Motor neuron (in vitro differentiated cells): ENCODE measurements around the gene GIPC3. TPM values are rescaled to one million over a fixed set of nuclear protein-coding genes. Genes with fewer than 3 reads are reported as not detected.

ENCODE experiments used
- ATAC-seq, 8 experiments: fragments of 200-7000 bp; cut with Tn5 transposase; replicated peaks in 6 of 8; 2 replicates each; pipeline ENCODE4 v1.8.0; 2021; ENCODE audit warnings: mild to moderate bottlenecking in 8 of 8, moderate library complexity in 8 of 8
- H3K27ac ChIP-seq, 2 donors: fragments of 250-450 bp; sonication (Bioruptor Pico); 2 replicates each; pipeline ENCODE4 v1.9.0; 2021; ENCODE audit warnings: antibody characterized with exemption in 2 of 2, mild to moderate bottlenecking in 2 of 2, moderate library complexity in 1 of 2
- H3K4me1 ChIP-seq, 2 donors: fragments of 250-450 bp; sonication (Bioruptor Pico); replicated peaks in 1 of 2; 2 replicates each; pipeline ENCODE4 v1.6.1; 2021; ENCODE audit warnings: antibody characterized with exemption in 2 of 2, mild to moderate bottlenecking in 2 of 2, moderate library complexity in 1 of 2
- H3K4me3 ChIP-seq, 5 donors: fragments of 250-450 bp; sonication (Bioruptor Pico); 2 replicates each; pipeline ENCODE4 v1.9.0; 2021; ENCODE audit warnings: antibody characterized with exemption in 5 of 5, mild to moderate bottlenecking in 5 of 5, moderate library complexity in 4 of 5
- WGBS, 10 experiments: fragments of 450-650 bp; shearing (Covaris generic); methylation state at CpG; one replicate each; pipeline ENCODE4 v1.0.0; 2022; 5-methylcytosine and 5-hydroxymethylcytosine counted together
- in situ Hi-C, 9 experiments: fragments of 400-800 bp; cut with MboI; loops; one replicate each; pipeline ENCODE4 v1.15.0; 2021; ENCODE audit warnings: low sequenced_read_pairs in 9 of 9, low pct_unique_long_range_greater_than_20kb in 2 of 9; ENCODE audit not compliant: unreplicated experiment in 9 of 9
- total RNA-seq, 8 experiments: library from RNA; unstranded; fragments of 300-600 nt; gene quantifications; 2 replicates each; pipeline versions ENCODE4 v1.2.3 to v1.2.4, GENCODE V29; 2022

Gene GIPC3
- total RNA-seq, 8 experiments from 2014 or later: 0.05 to 0.84 (median 0.14) TPM; not detected in 1

GRCh38 chr19:3605361-3605760 is 20.1 kb downstream of the GIPC3 start:
- Histone ChIP-seq H3K4me3 (no peak overlapping the region), H3K27ac (no peak overlapping the region), H3K4me1 (peaks cover 12 to 15% of the 10 kb centered on the region in 2 donors)
- no peak for ATAC-seq
- in situ Hi-C loops: loop anchor here in 1 of 9 experiments (25.0 kb wide), 1 partner anchor 293 kb away; no protein-coding TSS in a partner anchor
- WGBS, 10 experiments: 60 to 94% (median 67%) methylated on average over 1 to 3 of the region's 3 CpGs; no CpG with 5 or more reads in 5 of the 10 experiments

GRCh38 chr19:3605770-3606169 is 20.5 kb downstream of the GIPC3 start:
- in situ Hi-C loops: loop anchor here in 1 of 9 experiments (25.0 kb wide), 1 partner anchor 293 kb away; no protein-coding TSS in a partner anchor
- peaks cover 12 to 15% of the 10 kb centered on the region in 2 donors for H3K4me1 ChIP-seq
- WGBS, 10 experiments: 60 to 80% (median 65%) methylated on average over 1 to 4 of the region's 5 CpGs; no CpG with 5 or more reads in 6 of the 10 experiments
- H3K27ac ChIP-seq: no peak overlapping the region
- no peak overlapping the region for H3K4me3 ChIP-seq
- no peak for ATAC-seq

DNA sequence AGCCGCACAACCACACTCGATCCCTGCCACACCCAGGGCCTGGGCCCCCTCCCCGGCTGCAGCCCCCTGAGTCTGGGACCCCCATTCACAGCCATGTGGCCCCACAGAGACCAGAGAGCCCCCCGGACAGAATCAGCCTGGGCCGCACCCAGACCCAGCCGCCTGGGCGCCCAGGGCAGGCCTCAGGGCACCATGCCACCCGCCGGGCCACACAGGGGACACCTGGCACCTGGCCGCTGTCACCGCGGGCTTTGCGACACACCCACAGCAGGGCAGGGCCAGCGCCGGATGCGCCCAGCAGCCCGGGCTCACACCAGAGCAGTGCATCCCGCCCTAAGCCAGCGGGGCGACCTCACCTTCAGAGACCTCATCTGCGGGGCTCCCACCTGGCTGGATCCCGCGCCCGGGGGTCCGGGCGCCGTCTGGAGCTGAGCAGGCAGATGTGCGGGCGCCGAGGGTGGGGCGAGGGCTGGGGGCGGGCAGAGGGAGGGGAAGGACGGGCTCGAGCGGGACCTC is 21.0 kb downstream of the GIPC3 start:
- 0% methylated on average over 2 of the region's 35 CpGs; no CpG with 5 or more reads in 9 of the 10 experiments for WGBS, 10 experiments
- Histone ChIP-seq H3K4me1 (peaks cover 12 to 15% of the 10 kb centered on the region in 2 donors), H3K27ac (no peak overlapping the region), H3K4me3 (peak overlapping the region in 1 of 5 donors; percentile 6)
- in situ Hi-C loops: loop anchor here in 1 of 9 experiments (25.0 kb wide), 1 partner anchor 294 kb away; no protein-coding TSS in a partner anchor
- ATAC-seq: peak; percentile 8 to 28 (median 26)

DNA sequence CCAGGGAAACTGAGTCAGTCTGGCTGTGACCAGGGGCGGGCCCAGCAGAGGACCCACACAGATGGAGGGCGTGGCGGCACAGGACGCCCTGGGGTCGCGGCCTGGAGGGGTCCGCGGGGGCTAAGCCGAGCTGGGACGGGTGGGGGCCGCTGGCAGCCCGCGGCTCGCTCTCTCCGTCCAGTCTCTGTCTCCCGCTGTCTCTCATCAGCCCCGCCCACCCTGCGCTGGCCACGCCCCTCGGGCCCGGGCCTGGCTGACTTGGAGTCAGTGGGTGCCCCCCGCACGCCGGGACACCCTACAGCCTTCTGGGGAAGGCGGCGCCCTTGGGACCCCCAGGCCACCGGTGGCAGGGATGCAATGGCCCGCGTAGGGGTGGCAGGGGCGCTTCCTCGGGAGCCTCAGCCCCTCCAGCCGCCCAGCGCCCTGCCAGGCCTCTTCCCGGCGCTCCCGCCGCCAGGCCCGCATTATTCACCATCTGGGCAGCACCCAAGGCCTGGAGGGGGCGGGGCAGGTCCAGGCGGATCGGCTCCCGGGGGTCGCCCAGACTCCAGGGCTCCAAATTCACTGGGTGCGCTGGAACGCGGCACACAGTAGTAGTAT is 21.5 kb downstream of the GIPC3 start, which contains the start of gene TBXA2R:
TBXA2R (minus strand) TSS at position 186 of the 600 bp plus-strand sequence. CDS start 6,241 bp downstream, outside the sequence.
- no peak within 1 kb of the TSS for H3K27ac ChIP-seq
- in situ Hi-C loops: loop anchor here in 1 of 9 experiments (25.0 kb wide), 1 partner anchor 294 kb away; no protein-coding TSS in a partner anchor
- 14% methylated on average over 4 of the region's 46 CpGs; no CpG with 5 or more reads in 9 of the 10 experiments for WGBS, 10 experiments
- ATAC-seq: peak; percentile 53 to 87 (median 72)
- peaks cover 12 to 15% of the 10 kb centered on the region in 2 donors for H3K4me1 ChIP-seq
- peak within 1 kb of the TSS in 2 of 5 donors; percentile 6 to 18 for H3K4me3 ChIP-seq

DNA sequence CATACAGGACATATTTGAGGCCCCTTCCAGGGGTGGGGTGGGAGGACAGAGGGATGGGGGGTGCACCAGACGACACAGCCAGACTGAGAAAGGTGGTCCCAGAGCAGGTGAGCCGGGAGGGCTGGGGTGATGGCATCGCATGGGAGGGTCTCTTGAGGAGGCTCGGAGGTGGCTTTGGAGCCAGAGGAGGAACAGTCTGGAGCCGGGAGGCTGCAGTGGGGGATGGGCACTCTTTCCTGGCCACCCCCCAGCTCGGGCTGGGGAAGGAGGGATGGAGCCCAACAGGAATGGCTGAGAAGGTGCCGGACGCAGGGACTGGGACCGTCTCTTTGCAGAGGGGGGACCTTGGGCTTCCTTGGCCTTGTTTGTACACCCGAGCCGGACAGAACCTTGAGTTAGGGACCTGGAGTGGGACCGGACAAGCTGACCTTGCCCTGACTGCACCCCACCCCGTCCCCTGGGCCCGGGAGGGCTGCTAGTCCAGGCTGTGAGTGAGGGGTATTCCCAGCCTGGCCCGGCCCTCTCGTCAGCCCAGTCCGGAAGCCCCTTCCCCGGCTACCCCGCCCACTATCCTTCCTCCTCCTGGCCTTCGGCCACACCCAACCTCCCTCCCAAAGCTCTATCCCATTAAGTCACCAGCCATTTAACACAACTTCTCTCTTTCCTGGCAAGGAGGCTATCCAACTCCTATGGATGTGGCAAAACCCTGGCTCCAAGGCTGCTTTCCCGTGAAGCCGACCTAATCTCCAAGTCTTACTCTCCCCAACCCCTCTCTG is 22.2 kb downstream of the GIPC3 start:
- H3K4me1 ChIP-seq: peaks cover 12 to 15% of the 10 kb centered on the region in 2 donors
- H3K4me3 ChIP-seq: no peak overlapping the region
- ATAC-seq: peak in 5 of 8 experiments; percentile 4 to 16 (median 11)
- 20 to 80% (median 32%) methylated on average over 1 to 4 of the region's 22 CpGs; no CpG with 5 or more reads in 5 of the 10 experiments for WGBS, 10 experiments
- in situ Hi-C loops: loop anchor here in 1 of 9 experiments (25.0 kb wide), 1 partner anchor 295 kb away; no protein-coding TSS in a partner anchor
- H3K27ac ChIP-seq: no peak overlapping the region

DNA sequence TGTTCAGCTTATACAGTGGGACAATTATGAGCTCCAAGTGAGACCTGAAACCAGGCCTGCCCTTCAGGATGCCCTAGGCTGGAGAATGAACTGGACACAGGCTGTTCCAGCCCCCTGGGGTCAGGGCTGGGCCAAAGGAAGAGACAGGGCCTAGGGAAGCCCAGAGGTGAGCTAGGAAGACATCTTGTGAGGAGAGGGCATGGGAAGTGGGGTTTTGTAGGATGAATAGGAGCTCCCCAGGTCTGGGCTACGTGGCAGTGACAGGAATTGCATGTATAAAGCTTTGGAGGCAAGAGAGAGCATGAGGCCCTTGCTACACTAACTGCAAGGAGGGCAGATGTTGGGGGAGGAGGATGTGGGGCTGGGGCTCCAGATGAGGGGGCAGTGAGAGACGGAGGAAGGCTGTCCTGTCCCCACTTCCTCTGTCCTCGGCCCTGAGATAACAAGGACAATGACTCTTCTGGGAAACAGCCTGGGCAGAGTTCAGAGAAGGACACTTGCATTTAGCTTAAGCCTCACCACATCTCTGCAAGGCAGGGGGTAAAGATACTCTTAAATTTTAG is 22.9 kb downstream of the GIPC3 start:
- Histone ChIP-seq H3K27ac (no peak overlapping the region), H3K4me3 (no peak overlapping the region)

DNA sequence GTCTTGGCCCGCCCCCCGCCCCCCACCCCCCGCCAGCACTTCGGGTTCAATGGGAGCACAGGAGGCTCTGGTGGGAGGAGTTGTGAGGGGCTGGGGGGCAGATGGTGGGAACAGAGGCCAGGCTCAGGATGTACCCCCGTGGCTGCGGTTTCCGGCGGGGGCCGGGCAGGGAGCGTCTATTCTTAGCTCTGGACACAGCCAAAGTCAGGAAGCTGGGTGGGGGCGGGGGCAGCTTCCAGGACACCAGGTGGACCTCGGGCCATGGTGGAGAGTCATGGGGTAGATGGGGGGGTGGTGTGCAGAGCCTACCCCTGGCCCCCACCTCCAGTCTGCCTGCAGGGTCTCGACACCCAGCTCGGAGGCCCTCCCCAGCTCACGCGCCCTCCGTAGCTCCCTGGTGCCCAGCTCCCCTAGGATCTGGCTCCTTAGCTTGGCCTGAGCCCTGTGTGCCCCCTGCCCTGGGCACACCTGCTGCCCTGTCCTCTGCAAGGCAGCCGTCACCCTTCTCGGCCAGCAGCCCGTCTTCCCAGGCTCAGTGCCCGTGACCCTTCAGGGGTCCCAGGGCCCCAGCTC is 23.6 kb downstream of the GIPC3 start:
- H3K4me3 ChIP-seq: no peak overlapping the region
- no peak overlapping the region for H3K27ac ChIP-seq
- WGBS, 10 experiments: no CpG with 5 or more reads among the region's 21 CpGs
- in situ Hi-C loops: loop anchor here in 1 of 9 experiments (25.0 kb wide), 1 partner anchor 297 kb away; no protein-coding TSS in a partner anchor
- peaks cover 12 to 15% of the 10 kb centered on the region in 2 donors for H3K4me1 ChIP-seq
- no peak for ATAC-seq

More for the DNA sequence above, 22.9 kb downstream of the GIPC3 start:
- 100% methylated on average over 1 of the region's 3 CpGs; no CpG with 5 or more reads in 9 of the 10 experiments for WGBS, 10 experiments
- no peak for ATAC-seq
- H3K4me1 ChIP-seq: peaks cover 12 to 15% of the 10 kb centered on the region in 2 donors
- in situ Hi-C loops: loop anchor here in 1 of 9 experiments (25.0 kb wide), 1 partner anchor 296 kb away; no protein-coding TSS in a partner anchor

DNA sequence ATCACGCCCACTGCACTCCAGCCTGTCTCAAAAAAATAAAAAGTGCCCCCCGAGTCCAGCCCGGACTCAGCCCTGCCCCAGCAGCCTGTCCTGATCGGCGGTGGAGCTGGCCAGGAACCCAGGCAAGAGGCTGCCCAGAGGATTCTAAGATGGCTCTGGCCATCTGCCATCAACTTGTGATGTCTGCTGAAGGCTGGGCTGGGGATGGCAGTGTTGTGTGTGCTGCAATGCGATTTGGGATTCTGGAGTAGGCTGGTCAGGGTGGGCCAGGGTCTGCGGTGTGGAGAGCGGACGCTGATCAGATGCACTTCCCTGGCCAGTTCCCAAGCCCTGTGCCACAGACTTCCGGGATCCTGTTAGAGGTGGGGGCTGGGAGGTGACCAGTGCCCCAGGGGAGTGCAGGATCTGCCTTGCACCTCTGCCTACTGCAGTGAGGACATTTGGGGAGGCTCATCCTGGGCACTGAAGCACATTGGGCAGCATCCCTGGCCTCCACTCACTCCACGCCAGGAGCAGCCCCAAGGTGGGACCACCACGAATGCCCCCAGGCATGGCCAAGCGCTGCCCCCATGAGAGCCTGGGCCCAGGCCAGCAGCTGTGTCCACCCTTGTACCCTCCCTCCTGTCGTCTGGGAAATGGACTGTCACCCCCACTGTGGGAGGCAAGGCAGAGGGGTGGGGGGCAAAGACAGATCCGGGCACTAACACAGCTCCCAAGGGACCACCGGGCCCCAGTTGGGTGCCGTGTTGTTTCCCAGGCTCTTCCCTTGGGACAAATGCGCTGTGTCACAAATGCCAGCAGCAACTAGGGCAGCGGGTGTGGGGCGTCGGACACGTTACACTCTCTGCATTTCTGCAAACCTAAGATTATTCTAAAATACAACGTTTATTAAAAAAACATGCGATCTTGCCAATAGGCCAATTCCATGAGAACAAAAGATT is 24.8 kb downstream of the GIPC3 start:
- in situ Hi-C loops: loop anchor here in 1 of 9 experiments (25.0 kb wide), 1 partner anchor 298 kb away; no protein-coding TSS in a partner anchor
- Histone ChIP-seq H3K4me3 (no peak overlapping the region), H3K27ac (no peak overlapping the region), H3K4me1 (peaks cover 12 to 15% of the 10 kb centered on the region in 2 donors)
- WGBS, 10 experiments: 43 to 100% (median 92%) methylated on average over 1 to 13 of the region's 24 CpGs; no CpG with 5 or more reads in 3 of the 10 experiments
- no peak for ATAC-seq

- ATAC-seq: no peak
- in situ Hi-C loops: loop anchor here in 1 of 9 experiments (25.0 kb wide), 1 partner anchor 299 kb away; no protein-coding TSS in a partner anchor
- Histone ChIP-seq H3K4me3 (no peak overlapping the region), H3K4me1 (peaks cover 12 to 15% of the 10 kb centered on the region in 2 donors), H3K27ac (no peak overlapping the region)
- 82 to 94% (median 88%) methylated on average over 3 to 12 of the region's 41 CpGs; no CpG with 5 or more reads in 7 of the 10 experiments for WGBS, 10 experiments
These were observed 25.8 kb downstream of the GIPC3 start for GRCh38 chr19:3610745-3611717.

DNA sequence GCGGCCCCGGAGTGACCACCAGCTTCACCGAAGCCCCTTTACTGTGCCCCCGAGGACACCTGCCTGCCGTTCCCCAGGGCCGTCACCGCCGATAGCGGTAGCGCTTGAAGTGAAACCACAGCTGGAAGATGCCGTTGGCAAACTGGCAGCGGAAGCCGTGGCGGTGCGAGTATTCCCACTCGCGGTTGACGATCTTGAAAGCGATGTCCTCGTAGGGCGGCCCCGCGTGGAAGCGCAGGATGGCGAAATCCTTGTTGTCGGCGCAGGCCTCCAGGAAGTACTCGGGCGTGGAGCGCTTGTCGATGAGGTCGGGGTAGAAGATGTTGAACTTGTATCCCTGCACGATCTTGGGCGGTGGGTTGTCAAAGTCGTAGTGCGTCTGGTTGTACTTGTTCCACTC is 26.6 kb downstream of the GIPC3 start:
- in situ Hi-C loops: loop anchor here in 1 of 9 experiments (25.0 kb wide), 1 partner anchor 300 kb away; no protein-coding TSS in a partner anchor
- H3K4me3 ChIP-seq: no peak overlapping the region
- ATAC-seq: no peak
- 93 to 100% (median 97%) methylated on average over 1 to 34 of the region's 36 CpGs; no CpG with 5 or more reads in 1 of the 10 experiments for WGBS, 10 experiments
- peaks cover 7 to 10% of the 10 kb centered on the region in 2 donors for H3K4me1 ChIP-seq
- H3K27ac ChIP-seq: no peak overlapping the region
